PC-9 (cell line): ENCODE results near the gene SNX14. TPM values are rescaled to one million over a fixed set of nuclear protein-coding genes. Genes with fewer than 3 reads are reported as not detected.

ENCODE experiments used
- BruUV-seq: library from RNA; stranded (reverse); fragments of 400-500 nt; replicated peaks from 2 replicates; lab custom pipeline; 2021; lab: Mats Ljungman, UMichigan
- CTCF ChIA-PET: fragments of 300-600 bp; sonication (Branson Sonifier 250); formaldehyde crosslinking; loops from one replicate; lab custom pipeline; 2022; ENCODE audit warnings: antibody characterized with exemption; lab: Charles Lee
- POLR2A ChIA-PET: fragments of 300-600 bp; sonication (Branson Sonifier 250); formaldehyde crosslinking; loops from one replicate; lab custom pipeline; 2022; ENCODE audit warnings: antibody characterized with exemption; ENCODE audit not compliant: unreplicated experiment; lab: Charles Lee
- DNase-seq, 2 experiments: peaks; one replicate each; pipeline versions ENCODE4 v3.0.0 to v3.0.0-alpha.2; 2015 to 2022; ENCODE audit warnings: mixed read lengths in 1 of 2
- H2AFZ ChIP-seq: fragments of 200-600 bp; sonication (generic); 2 replicates; pipeline ENCODE4 v1.8.1; 2017; ENCODE audit warnings: antibody characterized with exemption
- H3F3A ChIP-seq: fragments of 200-600 bp; sonication (generic); 2 replicates; pipeline ENCODE4 v1.8.1; 2017; ENCODE audit warnings: antibody characterized with exemption, mild to moderate bottlenecking, low read depth; ENCODE audit not compliant: insufficient read depth
- H3K27ac ChIP-seq: fragments of 200-600 bp; sonication (generic); 2 replicates; pipeline ENCODE4 v1.6.1; 2016; ENCODE audit warnings: mixed run types
- H3K27me3 ChIP-seq: fragments of 200-600 bp; sonication (generic); 2 replicates; pipeline ENCODE4 v1.6.1; 2016; ENCODE audit warnings: low read depth, mixed run types; ENCODE audit not compliant: insufficient read depth
- H3K36me3 ChIP-seq: fragments of 200-600 bp; sonication (generic); 2 replicates; pipeline ENCODE4 v1.6.1; 2016; ENCODE audit warnings: low read depth, mixed run types
- H3K4me1 ChIP-seq: fragments of 200-600 bp; sonication (generic); replicated peaks from 2 replicates; pipeline ENCODE4 v1.6.1; 2016; ENCODE audit warnings: mixed run types; ENCODE audit not compliant: insufficient read depth
- H3K4me2 ChIP-seq: fragments of 200-600 bp; sonication (generic); 2 replicates; pipeline ENCODE4 v1.6.1; 2017; ENCODE audit warnings: mixed run types
- H3K4me3 ChIP-seq: fragments of 200-600 bp; sonication (generic); 2 replicates; pipeline ENCODE4 v1.6.1; 2016; ENCODE audit warnings: mixed run types
- H3K79me2 ChIP-seq: fragments of 200-600 bp; sonication (generic); 2 replicates; pipeline ENCODE4 v1.6.1; 2017; ENCODE audit warnings: low read depth, mixed run types
- H3K9me2 ChIP-seq: fragments of 200-600 bp; sonication (generic); 2 replicates; pipeline ENCODE4 v1.8.1; 2017; ENCODE audit warnings: mild to moderate bottlenecking; ENCODE audit not compliant: insufficient read depth
- H3K9me3 ChIP-seq: fragments of 200-600 bp; sonication (generic); 2 replicates; pipeline ENCODE4 v1.8.1; 2016; ENCODE audit warnings: low read depth; ENCODE audit not compliant: insufficient read depth
- H4K20me1 ChIP-seq: fragments of 200-600 bp; sonication (generic); 2 replicates; pipeline ENCODE4 v1.8.1; 2017; ENCODE audit not compliant: insufficient read depth
- CTCF ChIP-seq: fragments of 200-600 bp; sonication (generic); conservative IDR thresholded peaks from 2 replicates; pipeline ENCODE4 v1.6.1; 2017; ENCODE audit warnings: mixed run types, antibody characterized with exemption, mild to moderate bottlenecking, moderate library complexity
- EZH2 ChIP-seq: fragments of 200-600 bp; sonication (generic); IDR thresholded peaks from 2 replicates; pipeline ENCODE4 v1.8.0; 2017; ENCODE audit warnings: antibody characterized with exemption, low read depth
- intact Hi-C: fragments of 100-400 bp; cut with micrococcal nuclease; formaldehyde crosslinking; loops from one replicate; pipeline ENCODE4 v1.10.0; 2022; ENCODE audit not compliant: unreplicated experiment
- total RNA-seq: library from RNA; stranded (reverse); gene quantifications from 2 replicates; pipeline ENCODE4 v1.2.3, GENCODE V29; 2021

The SNX14 gene
- total RNA-seq, 1 experiment from 2014 or later, result 99.1 TPM

GRCh38 chr6:85476532-85476931, 117.1 kb downstream of the SNX14 start:
- CTCF ChIA-PET, result no interaction called here
- no peak overlapping the region for H3K4me2 ChIP-seq
- POLR2A ChIA-PET, result no interaction called here
- H3K36me3 ChIP-seq, result peaks cover 35% of the 10 kb centered on the region
- no peaks in the 10 kb centered on the region for H3K9me2 ChIP-seq
- no peaks in the 10 kb centered on the region for H4K20me1 ChIP-seq
- TF ChIP-seq EZH2 (no peak), CTCF (no peak)
- no peak overlapping the region for H2AFZ ChIP-seq
- H3K27me3 ChIP-seq, result no peaks in the 10 kb centered on the region
- peaks cover 14% of the 10 kb centered on the region; the same call in 1 of the 2 replicates for H3K79me2 ChIP-seq
- no peak for DNase-seq
- intact Hi-C loops, result no loop called here
- H3F3A ChIP-seq, result peaks cover 22% of the 10 kb centered on the region
- no peak overlapping the region for H3K27ac ChIP-seq
- H3K4me1 ChIP-seq, result peaks cover 26% of the 10 kb centered on the region
- BruUV-seq, result no TSS peak
- no peak overlapping the region for H3K4me3 ChIP-seq
- H3K9me3 ChIP-seq, result no peaks in the 10 kb centered on the region; the same call in 1 of the 2 replicates

- Histone ChIP-seq H3K4me3 (no peak overlapping the region), H3K36me3 (peaks cover 50% of the 10 kb centered on the region), H2AFZ (no peak overlapping the region), H3K4me2 (peak overlapping the region; percentile 40; the same call in 1 of the 2 replicates), H3K9me2 (no peaks in the 10 kb centered on the region), H3K79me2 (peaks cover 23% of the 10 kb centered on the region; the same call in 1 of the 2 replicates), H3F3A (peaks cover 25% of the 10 kb centered on the region), H3K27ac (peak overlapping the region; percentile 91), H3K4me1 (peaks cover 53% of the 10 kb centered on the region), H3K27me3 (no peaks in the 10 kb centered on the region), H4K20me1 (no peaks in the 10 kb centered on the region), H3K9me3 (no peaks in the 10 kb centered on the region; the same call in 1 of the 2 replicates)
- BruUV-seq, result no TSS peak
- ChIA-PET POLR2A (no interaction called here), CTCF (no interaction called here)
- TF ChIP-seq CTCF (no peak), EZH2 (no peak)
- intact Hi-C loops, result no loop called here
- DNase-seq, result no peak
These were observed 119.9 kb downstream of the SNX14 start for GRCh38 chr6:85473748-85474147.

GRCh38 chr6:85472744-85473143, 120.9 kb downstream of the SNX14 start:
- H3K4me1 ChIP-seq, result peaks cover 63% of the 10 kb centered on the region
- peak in 1 of 2 experiments; percentile 96 for DNase-seq
- peak overlapping the region; percentile 91 for H3K27ac ChIP-seq
- POLR2A ChIA-PET, result no interaction called here
- no peaks in the 10 kb centered on the region for H3K9me2 ChIP-seq
- no peaks in the 10 kb centered on the region for H3K27me3 ChIP-seq
- peak overlapping the region; percentile 52 for H3K4me2 ChIP-seq
- intact Hi-C loops, result no loop called here
- CTCF ChIA-PET, result interaction anchor here (0.6 kb wide), 1 partner anchor 9 kb away, joined by 3 read pairs; no protein-coding TSS in a partner anchor
- H3K4me3 ChIP-seq, result no peak overlapping the region
- peaks cover 50% of the 10 kb centered on the region for H3K36me3 ChIP-seq
- BruUV-seq, result no TSS peak
- TF ChIP-seq CTCF, result no peak
- no peak for TF ChIP-seq EZH2
- H3F3A ChIP-seq, result peaks cover 25% of the 10 kb centered on the region
- H4K20me1 ChIP-seq, result no peaks in the 10 kb centered on the region
- H2AFZ ChIP-seq, result no peak overlapping the region
- no peaks in the 10 kb centered on the region; the same call in 1 of the 2 replicates for H3K9me3 ChIP-seq
- peaks cover 23% of the 10 kb centered on the region; the same call in 1 of the 2 replicates for H3K79me2 ChIP-seq
